Measurements from ENCODE around the gene APP. TPM values are rescaled to one million over a fixed set of nuclear protein-coding genes. Genes with fewer than 3 reads are reported as not detected.

The APP gene
- total and polyA plus RNA-seq, 8 donors = 373 to 671 (median 580) TPM

DNA sequence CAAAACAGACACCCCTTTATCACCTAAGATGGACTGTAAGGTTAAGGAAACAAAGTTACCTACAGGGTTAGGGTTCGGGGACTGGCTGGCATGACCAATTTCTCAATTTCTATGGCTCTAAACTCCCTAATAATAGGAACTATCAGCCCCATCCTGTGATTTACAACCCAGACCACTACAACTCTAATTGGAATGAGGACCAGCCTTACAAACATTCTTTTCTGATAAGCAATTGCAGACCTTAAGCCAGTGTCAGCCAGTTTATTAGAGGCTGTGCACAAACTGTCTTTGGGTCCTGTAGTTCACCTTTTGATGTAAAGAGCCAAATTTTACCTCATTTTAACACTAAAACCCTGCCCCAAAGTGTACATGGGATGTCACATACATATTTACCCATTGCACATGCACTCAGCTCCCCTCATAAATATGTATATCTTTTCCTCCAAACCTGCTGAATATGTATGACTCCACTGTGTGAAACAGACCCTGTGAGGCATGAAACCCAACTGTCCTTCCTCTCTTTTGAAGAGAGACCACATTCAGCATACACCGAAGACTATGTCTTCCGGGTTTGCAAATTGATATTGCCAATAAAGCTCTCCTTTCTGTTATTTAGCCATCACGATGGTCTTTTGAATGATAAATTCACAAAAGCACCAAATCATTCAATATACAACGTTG is 7.3 kb upstream of the APP start:
- TF ChIP-seq, protein P1, sequence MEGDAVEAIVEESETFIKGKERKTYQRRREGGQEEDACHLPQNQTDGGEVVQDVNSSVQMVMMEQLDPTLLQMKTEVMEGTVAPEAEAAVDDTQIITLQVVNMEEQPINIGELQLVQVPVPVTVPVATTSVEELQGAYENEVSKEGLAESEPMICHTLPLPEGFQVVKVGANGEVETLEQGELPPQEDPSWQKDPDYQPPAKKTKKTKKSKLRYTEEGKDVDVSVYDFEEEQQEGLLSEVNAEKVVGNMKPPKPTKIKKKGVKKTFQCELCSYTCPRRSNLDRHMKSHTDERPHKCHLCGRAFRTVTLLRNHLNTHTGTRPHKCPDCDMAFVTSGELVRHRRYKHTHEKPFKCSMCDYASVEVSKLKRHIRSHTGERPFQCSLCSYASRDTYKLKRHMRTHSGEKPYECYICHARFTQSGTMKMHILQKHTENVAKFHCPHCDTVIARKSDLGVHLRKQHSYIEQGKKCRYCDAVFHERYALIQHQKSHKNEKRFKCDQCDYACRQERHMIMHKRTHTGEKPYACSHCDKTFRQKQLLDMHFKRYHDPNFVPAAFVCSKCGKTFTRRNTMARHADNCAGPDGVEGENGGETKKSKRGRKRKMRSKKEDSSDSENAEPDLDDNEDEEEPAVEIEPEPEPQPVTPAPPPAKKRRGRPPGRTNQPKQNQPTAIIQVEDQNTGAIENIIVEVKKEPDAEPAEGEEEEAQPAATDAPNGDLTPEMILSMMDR (IDR thresholded peaks at IDR 0.05) = no peak
- ATAC-seq (no peak), DNase-seq (no peak)
- Histone ChIP-seq H3K27ac (no peak overlapping the region), H3K27me3 (no peaks in the 10 kb centered on the region), H3K36me3 (no peaks in the 10 kb centered on the region), H3K9me3 (no peaks in the 10 kb centered on the region), H3K4me3 (no peak overlapping the region), H3K4me1 (no peaks in the 10 kb centered on the region)
- intact Hi-C loops (cut with DNase I) = no loop called here

DNA sequence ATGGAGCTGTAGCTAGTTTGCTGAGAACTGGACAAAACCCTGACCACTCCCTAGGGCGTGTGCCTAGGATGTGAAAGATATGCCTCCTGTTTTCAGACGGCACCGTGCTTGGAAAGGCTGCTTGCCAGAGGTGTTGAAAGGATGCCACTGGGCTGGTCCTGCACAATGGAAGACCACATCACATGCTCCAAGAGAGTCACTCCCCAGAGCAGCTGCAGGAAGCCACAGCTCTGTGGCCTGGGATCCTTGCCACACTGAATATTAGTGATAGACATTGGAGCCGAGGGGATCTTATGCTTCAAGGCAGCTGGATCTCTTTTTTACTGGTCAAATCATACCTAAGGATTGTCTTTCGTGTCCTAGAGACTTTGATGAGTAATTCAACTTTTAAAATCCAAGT is 6.6 kb upstream of the APP start:
- ATAC-seq = no peak

DNA sequence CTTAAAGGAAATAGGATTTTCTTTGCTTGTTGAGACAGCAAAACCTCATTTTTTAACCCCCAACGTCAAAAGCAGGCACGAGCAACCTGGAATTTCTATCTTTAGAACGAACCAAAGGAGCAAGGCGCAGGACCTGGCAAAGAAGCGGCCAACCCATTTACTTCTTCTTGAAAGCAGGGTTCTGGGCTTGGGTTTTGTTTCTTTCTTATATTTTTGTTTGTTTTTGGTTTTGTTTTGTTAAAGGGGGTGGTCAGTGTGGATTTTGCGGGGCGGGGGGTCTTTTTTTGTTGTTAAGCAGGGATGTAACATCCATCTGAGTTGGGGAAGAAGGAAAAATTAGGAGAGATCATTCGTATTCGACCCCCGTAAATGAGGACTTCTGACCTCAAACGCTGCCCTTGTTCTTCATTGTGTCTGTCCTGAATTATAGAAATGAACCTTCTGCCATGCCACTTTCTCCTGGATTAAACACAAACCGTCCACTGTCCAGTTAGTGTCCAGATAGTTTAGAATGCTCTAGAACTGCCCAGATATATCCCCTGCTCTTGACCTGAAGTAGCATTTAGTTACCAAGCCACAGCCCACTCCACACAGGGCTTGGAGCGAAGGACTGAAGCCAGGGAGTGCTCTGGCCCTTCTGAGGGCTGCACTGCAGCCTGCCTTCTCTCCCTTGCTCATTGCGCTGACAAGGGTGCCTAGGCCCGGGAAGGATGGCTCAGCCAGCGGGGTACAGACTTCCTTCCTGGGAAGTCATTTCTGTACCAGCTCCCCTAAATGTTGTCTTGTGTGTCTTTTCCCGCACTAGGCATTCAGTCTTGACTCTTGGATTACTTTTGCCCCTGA is 909 bp upstream of the APP start:
- TF ChIP-seq, protein P1 (IDR thresholded peaks at IDR 0.05) = no peak
- H3K27ac ChIP-seq = peak overlapping the region; percentile 85 to 92
- peaks cover 6 to 35% of the 10 kb centered on the region in 2 donors for H3K4me1 ChIP-seq
- peak overlapping the region; percentile 58 to 90 for H3K4me3 ChIP-seq
- H3K9me3 ChIP-seq = no peaks in the 10 kb centered on the region
- intact Hi-C loops (cut with DNase I) = no loop called here
- DNase-seq (no peak), ATAC-seq (peak; percentile 9)
- no peaks in the 10 kb centered on the region for H3K36me3 ChIP-seq
- no peaks in the 10 kb centered on the region for H3K27me3 ChIP-seq

More for the DNA sequence above, 6.6 kb upstream of the APP start:
- no peak for DNase-seq
- Histone ChIP-seq H3K4me3 (no peak overlapping the region), H3K36me3 (no peaks in the 10 kb centered on the region), H3K4me1 (no peaks in the 10 kb centered on the region), H3K27me3 (no peaks in the 10 kb centered on the region), H3K27ac (no peak overlapping the region), H3K9me3 (no peaks in the 10 kb centered on the region)
- intact Hi-C loops (cut with DNase I) = no loop called here
- TF ChIP-seq, protein P1 (IDR thresholded peaks at IDR 0.05) = no peak

DNA sequence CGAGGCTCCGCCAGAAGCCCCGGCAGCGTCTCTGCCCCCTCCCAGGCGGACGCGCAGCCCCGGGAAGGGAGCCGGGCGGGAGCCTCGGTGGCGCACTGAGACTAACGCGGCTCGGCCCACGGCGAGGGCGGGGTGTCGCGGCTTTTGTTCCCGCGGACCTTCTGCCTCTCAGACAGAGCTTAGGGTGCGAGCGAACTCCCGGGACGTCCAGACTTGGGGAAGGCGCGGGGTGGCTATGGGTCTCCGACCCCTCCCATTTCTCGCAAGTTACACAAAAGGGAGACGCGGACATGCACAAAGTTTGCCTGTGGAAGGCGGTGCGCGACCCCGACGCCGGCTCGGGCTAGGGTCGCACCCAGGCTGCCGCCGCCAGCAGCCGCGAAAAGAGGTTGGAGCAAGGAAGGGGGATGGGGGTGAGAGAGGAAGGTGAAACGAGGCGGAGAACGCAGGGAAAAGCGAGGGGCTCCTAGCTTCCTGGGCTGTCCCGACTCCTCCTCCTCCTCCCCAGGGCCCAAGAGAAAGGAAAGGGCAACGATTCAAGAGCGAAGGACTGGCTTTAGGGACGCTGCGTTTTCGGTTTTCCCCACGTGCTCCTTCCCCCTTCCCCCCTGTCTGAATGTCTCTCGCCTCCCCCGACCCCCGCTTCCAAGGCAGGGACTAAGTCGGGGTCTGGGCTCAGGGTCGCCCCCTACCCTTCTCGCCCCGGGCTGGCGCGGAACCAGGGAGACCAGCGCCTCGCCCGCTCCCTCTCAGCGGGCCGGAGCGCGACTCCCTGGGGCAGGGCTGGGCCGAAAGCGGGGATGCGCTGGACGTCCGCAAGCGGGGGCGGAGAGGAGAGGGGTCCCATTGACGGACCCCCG is 729 bp downstream of the APP start:
- TF ChIP-seq, protein P1 (IDR thresholded peaks at IDR 0.05) = no peak
- Histone ChIP-seq H3K9me3 (no peaks in the 10 kb centered on the region), H3K4me1 (peaks cover 12 to 52% of the 10 kb centered on the region in 2 donors), H3K27ac (peak overlapping the region; percentile 85 to 92), H3K36me3 (no peaks in the 10 kb centered on the region), H3K27me3 (no peaks in the 10 kb centered on the region), H3K4me3 (peak overlapping the region; percentile 58 to 90)
- DNase-seq = peak; percentile 67 to 93 (median 72)
- ATAC-seq = peak; percentile 70
- intact Hi-C loops (cut with DNase I) = loop anchor here in 1 of 2 donors (5.0 kb wide), 1 partner anchor 278 kb away; no protein-coding TSS in a partner anchor
